ENCODE results near the gene TAS1R1. TPM values are rescaled to one million over a fixed set of nuclear protein-coding genes. Genes with fewer than 3 reads are reported as not detected.

Gene TAS1R1
- total RNA-seq, 1 experiment from 2014 or later: not detected

GRCh38 chr1:6627031-6627430 lies 71.9 kb downstream of the TAS1R1 start:
- in situ Hi-C loops (cut with HindIII; ENCODE audit: low pct_unique_long_range_greater_than_20kb, low sequenced_read_pairs): no loop called here
- POLR2A ChIA-PET: no interaction called here
- CTCF ChIA-PET: no interaction called here

DNA sequence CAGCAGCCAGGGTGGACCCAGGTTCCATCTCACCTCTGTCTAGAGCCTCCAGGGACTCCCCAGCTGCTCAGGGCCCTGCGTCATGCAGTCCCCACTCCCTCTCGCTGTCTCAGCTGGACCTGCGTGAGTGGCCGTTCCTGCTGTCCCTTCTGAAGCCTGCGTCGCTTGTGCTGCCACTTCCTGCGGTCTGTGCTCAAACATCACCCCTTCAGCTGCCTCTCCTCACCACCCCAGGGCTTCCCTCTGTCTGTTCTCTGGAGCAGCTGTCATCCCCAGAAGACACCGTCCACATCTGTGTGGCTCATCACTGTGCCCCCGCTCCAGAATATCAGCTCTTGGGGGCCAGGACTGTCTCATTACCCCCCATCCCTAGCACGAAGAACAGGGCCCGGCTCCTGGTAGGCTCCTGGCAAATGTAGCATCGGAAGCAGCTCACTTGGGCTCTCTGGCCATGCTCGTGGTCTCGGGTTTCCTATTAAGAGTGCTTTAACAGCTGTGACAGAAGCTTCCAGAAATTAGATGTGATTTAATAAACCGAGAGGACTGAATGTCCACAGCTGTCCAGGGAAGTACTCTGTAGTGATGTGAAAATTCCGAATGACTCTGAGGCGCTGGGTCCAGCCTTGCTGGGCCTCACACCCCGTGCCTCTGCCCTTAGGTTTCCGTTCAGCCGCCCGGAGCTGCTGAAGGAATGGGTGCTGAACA lies 72.9 kb downstream of the TAS1R1 start:
- intact Hi-C loops (cut with micrococcal nuclease; ENCODE audit: unreplicated experiment) (no loop called here), in situ Hi-C loops (cut with HindIII; ENCODE audit: low pct_unique_long_range_greater_than_20kb, low sequenced_read_pairs) (no loop called here)
- no TSS peak for BruUV-seq (replicated peaks)
- Histone ChIP-seq H3K27me3 (ENCODE audit: control insufficient read depth, insufficient read depth, low read length) (no peaks in the 10 kb centered on the region), H3K9me3 (ENCODE audit: control insufficient read depth, insufficient read depth, low read depth, low read length) (no peaks in the 10 kb centered on the region), H3K4me3 (ENCODE audit: low read depth in 2 of 2, low read length in 2 of 2) (no peak overlapping the region), H3K4me1 (ENCODE audit: control insufficient read depth, insufficient read depth, low read length) (peaks cover 18% of the 10 kb centered on the region), H3K36me3 (ENCODE audit: control insufficient read depth, insufficient read depth, low read length) (peaks cover 2% of the 10 kb centered on the region; the same call in 1 of the 2 replicates), H3K27ac (ENCODE audit: low read length) (no peak overlapping the region)
- ChIA-PET CTCF (no interaction called here), POLR2A (no interaction called here)
- no peak for TF ChIP-seq REST (IDR thresholded peaks at IDR 0.05; ENCODE audit: insufficient read depth in 1 of 2, low read depth in 2 of 2, low read length in 1 of 2)
- TF ChIP-seq TCF7L2 (IDR thresholded peaks at IDR 0.05; ENCODE audit: low read depth, low read length): no peak
- TF ChIP-seq, protein P1, sequence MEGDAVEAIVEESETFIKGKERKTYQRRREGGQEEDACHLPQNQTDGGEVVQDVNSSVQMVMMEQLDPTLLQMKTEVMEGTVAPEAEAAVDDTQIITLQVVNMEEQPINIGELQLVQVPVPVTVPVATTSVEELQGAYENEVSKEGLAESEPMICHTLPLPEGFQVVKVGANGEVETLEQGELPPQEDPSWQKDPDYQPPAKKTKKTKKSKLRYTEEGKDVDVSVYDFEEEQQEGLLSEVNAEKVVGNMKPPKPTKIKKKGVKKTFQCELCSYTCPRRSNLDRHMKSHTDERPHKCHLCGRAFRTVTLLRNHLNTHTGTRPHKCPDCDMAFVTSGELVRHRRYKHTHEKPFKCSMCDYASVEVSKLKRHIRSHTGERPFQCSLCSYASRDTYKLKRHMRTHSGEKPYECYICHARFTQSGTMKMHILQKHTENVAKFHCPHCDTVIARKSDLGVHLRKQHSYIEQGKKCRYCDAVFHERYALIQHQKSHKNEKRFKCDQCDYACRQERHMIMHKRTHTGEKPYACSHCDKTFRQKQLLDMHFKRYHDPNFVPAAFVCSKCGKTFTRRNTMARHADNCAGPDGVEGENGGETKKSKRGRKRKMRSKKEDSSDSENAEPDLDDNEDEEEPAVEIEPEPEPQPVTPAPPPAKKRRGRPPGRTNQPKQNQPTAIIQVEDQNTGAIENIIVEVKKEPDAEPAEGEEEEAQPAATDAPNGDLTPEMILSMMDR (IDR thresholded peaks at IDR 0.05): no peak
- no peak for TF ChIP-seq SIN3A (IDR thresholded peaks at IDR 0.05; ENCODE audit: borderline replicate concordance, insufficient read depth, low read depth, low read length)
- TF ChIP-seq POLR2AphosphoS5 (IDR thresholded peaks at IDR 0.05; ENCODE audit: low read depth, low read length): no peak
- DNase-seq (ENCODE audit: low read depth, low spot score) (no peak), ATAC-seq (no peak)

More at GRCh38 chr1:6627031-6627430, 71.9 kb downstream of the TAS1R1 start:
- TF ChIP-seq, protein P1 (IDR thresholded peaks at IDR 0.05): no peak
- no peak for TF ChIP-seq SIN3A (IDR thresholded peaks at IDR 0.05; ENCODE audit: borderline replicate concordance, insufficient read depth, low read depth, low read length)
- Histone ChIP-seq H3K9me3 (ENCODE audit: control insufficient read depth, insufficient read depth, low read depth, low read length) (no peaks in the 10 kb centered on the region), H3K36me3 (ENCODE audit: control insufficient read depth, insufficient read depth, low read length) (peaks cover 2% of the 10 kb centered on the region; the same call in 1 of the 2 replicates), H3K27me3 (ENCODE audit: control insufficient read depth, insufficient read depth, low read length) (no peaks in the 10 kb centered on the region), H3K4me3 (ENCODE audit: low read depth in 2 of 2, low read length in 2 of 2) (no peak overlapping the region), H3K4me1 (ENCODE audit: control insufficient read depth, insufficient read depth, low read length) (peaks cover 27% of the 10 kb centered on the region), H3K27ac (ENCODE audit: low read length) (no peak overlapping the region)
- intact Hi-C loops (cut with micrococcal nuclease; ENCODE audit: unreplicated experiment): no loop called here
- ATAC-seq (no peak), DNase-seq (ENCODE audit: low read depth, low spot score) (no peak)
- no TSS peak for BruUV-seq (replicated peaks)

Data from Panc1 (cell line).